GM19239 (cell line): ENCODE data around the gene SIGMAR1.

Source experiments
- DNase-seq: peaks from one replicate; pipeline ENCODE4 v3.0.0; 2011; ENCODE audit warnings: low spot score; ENCODE audit not compliant: insufficient read length
- FAIRE-seq: peaks from 2 replicates; lab custom pipeline; 2011; peaks lifted over from hg19 to GRCh38; lab: Jason Lieb, UNC

Gene SIGMAR1

DNA sequence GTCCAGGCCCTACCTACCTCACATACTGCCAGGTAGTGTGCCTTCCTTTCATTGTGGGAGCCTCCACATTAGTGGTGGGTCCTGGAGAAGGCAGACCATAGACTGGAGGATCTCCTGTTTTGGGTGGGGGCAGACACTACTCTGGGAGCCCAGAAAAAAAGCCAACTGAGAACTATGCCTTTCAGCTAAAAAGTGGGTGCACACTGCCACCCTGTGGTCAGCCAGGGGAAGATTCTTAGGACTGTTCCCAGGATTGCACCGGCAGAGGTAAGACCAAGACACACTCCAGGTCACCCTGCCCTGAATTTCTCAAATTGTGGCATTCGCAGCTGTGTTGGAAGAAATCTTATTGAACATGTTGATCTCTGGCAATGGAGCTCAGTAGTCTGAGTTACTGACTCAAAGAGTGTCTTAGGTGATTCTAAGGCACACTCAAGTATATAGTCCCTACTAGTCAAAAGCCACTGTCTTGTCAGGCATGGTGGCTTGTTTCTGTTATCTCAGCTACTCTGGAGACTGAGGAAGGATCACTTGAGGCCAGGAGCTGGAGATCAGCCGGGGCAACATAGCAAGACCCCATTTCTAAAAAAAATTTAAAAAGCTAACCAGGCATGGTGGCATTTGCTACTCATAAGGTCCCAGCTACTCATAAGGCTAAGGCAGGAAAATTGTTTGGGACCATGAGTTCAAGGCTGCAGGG is 3.6 kb downstream of the SIGMAR1 start:
- peak; percentile 86 for FAIRE-seq
- DNase-seq, result peak; percentile 80

DNA sequence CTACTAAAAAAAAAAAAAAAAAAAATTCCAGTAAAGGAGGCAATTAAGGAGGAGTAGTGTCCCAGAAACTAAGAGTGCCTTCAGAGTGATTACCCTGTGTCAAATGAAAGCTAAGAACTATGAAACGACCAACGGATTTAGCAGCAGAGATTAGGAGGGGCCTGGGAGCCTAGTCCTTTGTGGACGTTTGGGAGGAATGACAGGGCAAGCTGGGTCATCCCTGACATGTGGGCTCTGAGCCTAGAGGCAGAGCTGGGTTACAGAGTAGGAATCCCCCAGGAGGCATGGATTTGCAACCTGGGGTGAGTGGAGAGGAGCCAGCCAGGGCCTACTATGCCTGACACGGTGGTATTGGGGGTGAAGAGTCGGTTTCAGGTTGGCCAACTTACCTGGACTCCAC is 4.4 kb downstream of the SIGMAR1 start:
- no peak for FAIRE-seq

DNA sequence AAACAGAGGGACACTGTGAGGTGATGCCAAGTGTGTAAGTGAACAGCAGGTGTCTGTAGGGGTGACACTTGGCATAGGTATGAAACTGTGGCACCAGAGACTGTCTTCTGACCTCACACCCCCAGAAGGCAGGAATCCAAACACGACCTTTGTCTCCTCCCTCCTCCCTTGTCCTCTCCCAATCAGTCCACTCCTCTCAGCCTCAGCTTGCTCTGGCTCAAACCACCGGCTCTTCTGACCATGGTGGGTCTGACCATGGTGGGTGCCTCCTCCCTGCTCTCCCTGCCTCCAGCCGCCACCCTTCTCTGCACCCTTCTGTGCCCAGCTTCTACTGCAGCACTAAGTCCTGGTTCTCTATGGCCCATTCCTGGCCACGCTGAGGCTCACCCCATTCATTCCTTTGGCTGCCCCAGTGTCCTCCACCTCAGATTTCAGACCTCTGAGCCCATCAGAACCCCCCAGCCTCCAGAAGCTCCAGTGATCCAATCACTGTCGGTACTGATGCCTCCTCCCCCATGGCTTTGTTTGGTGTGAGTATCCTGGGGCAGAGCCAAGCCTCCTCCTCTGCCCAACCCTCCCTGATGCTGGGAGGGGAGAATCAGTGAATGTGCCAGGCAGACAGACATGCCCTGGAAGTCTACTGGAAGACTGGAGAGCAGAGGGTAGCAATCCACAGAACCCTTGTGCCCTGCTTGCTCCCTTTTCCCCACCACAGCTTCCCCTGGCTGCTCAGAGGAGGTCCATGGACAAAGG is 7.0 kb downstream of the SIGMAR1 start:
- DNase-seq (no peak), FAIRE-seq (no peak)

More for the DNA sequence above, 4.4 kb downstream of the SIGMAR1 start:
- DNase-seq, result no peak

DNA sequence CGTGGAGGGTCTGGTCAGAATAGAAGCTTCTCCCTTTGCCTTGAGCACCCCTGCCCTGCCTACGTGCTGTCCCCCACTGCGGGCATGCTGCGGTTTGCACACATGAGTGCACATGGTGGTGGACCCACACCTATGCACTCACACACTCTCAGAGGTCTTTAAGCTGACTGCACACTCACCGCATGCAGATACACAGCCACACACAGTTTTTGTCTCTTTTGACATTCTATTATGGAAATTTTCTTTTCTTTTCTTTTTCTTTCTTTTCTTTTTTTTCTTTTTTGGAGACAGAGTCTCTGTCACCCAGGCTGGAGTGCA is 8.1 kb downstream of the SIGMAR1 start:
- no peak for FAIRE-seq
- no peak for DNase-seq

DNA sequence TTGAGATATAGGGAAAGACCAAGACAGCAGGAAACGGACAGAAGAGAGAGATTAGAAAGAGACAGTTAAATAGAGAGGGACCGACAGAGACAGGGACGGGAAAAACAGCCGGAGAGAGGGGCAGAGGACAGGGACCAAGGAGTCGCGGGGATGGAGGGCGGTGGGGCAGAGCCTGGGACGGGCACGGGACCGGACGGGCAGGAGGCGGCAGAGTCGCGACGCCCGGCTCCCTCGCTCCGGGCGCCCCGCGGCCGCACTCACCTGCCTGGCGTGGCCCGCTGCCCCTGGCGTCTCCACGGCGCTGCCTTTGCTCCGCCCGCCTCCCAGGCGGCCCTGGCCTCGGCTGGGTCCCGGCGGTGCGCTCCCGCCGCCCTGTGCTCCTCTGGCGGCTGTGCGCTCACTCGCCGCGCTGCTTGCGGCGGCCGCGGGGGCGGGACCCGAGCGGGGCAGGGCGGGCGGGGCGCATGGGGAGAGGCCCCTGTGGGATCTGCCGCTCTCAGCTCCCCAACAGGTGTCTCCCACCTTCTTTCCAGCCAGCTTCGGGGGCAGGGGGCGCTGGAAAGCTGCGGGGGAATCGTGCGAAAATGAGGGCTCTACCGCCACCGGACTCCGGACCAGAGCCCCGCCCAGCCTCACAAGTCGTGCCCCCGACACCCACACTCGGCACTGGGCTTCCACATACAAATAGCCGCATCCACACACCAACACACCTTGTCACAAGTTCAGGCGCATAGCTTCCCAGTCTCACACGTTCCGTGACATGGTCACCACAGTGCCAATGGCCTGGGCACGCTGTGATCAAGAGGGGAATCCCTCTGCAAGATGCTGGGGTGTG is 8.7 kb downstream of the SIGMAR1 start, which contains the start of gene ARID3C:
TSS of gene ARID3C (minus strand) at position 411 of the 835 bp plus-strand sequence. CDS start 1,052 bp downstream, outside the sequence.
- DNase-seq (no peak), FAIRE-seq (no peak)

DNA sequence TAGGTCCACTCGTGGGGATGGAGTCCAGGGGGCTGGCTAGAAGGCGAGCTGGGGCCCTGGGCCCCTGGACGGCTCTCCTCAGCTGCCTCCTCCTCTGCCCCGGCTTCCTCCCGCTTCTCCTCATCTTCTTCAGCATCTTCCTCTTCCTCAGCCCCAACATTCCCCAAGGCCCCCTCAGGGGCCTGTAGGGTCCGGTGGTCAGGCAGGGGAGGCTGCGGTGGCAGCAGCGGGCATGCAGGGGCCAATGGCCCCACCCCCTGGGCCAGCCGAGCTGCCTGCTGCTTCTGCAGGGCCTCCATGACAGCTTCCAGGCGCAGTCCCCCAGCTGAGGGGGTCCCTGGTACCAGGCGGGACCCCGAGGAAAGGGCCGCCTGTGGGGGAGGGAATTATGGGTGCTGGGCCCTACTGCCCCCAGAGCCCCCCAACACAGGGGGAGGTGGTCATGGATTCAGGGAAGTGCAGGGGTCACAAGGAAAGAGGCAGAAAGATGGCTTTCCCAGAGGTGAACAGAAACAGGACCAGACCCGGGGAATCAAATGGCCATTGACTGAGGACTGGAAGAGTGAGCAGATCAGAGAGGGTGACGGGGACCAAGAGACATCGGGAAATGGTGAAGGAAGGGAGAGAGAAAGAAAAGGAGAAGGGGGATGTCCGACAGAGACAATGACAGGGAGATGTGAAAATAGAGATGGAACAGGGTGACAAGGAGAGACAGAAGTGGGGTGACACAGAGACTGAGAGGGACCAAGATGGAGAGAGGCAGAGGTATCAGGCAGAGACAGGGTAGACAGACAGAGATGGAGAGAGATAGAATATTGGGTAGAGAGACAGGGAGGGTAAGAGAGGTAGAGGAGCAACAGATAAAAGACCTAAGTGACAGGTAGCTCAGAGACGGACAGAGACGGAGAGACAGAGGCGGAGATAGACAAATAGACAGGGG is 9.6 kb downstream of the SIGMAR1 start:
- FAIRE-seq (no peak), DNase-seq (no peak)

DNA sequence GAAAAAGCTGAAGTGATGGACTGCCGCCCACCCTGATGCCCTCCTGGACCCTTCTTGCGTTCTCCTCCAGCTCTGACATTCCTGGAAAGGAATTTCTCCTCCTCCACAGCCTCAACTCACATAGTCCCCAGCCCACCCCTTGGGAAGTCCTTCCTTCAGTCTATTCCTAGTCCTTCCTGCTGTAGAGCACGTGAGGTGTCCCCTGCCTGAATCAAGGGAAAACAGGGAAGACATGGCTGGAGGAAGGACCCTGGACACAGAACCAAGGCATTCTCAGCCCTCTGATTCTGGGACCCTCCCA is 12.5 kb downstream of the SIGMAR1 start:
- DNase-seq (no peak), FAIRE-seq (no peak)

DNA sequence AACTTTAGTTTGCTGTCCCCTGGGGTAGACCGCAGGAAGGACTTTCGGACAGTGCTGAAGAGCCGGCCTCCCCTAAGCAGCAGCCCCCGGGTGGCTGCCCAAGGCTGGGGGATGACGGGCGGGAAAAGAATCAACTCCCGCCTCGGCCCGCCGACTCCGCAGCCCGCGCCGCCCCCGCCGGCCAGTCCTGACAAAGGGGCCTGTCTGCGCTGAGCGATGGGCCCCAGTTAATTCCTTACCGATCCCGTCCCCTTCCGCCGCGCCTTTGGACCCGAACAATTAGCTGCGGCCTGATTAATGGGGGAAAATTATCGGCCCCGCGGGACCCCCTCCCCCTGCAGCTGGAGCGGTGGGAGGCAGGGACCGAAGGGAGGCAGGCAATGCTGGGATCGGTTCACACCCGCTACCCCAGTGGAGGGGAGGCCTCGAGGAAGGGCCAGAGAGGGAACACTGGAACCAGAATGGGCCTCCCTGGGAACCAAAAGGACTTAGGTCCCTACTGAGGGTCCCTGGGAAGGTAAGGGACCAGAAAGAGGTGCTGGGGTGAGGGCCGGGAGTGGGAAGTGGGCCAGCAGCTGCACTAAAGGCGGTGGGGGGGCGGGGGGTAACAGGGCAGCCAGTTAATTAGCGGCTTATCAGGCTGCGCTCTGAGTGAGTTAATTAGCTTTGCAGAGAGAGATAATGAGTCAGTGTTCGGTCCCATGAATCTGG is 13.0 kb downstream of the SIGMAR1 start:
- FAIRE-seq (no peak), DNase-seq (no peak)

DNA sequence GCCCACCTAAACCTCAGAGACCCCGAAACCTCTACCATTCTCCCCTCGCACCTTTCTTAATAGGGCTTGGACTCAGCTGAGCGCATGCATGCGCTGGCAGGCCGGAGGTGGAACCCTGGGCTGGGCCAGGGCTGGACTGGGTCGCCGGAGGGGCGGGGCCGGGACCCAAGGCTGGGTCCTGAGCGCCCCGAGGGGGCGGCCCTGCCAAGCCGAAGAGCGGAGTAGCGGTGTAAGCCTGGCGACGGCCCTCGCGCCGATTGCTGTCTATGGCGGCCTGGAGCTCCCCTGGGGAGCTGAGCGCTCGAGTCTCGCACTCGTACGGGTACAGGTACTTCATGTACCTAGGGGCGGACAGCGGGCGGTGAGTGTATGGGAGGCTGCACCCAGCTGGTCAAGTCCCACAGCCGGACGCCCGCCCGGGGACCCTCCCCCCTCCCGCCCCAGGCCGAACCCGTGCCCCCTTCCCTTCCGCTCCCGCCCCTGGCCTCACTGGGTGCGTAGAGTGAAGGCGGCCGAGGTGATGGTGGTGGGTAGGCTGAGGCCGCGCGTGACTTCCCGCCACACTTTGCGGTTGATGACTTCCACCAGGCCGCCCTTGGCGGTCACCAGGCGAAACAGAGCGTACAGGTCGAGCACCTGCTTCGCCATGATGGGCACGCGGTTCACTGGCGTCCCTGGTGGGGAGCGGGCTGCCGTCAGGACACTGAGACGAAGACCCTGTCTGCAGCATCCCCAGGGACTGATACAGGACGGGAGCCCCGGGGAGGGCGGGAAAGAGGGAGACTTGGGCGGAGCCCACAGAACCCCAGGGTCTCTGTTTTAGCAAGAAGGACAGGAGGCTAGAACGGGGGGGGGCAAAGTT is 14.0 kb downstream of the SIGMAR1 start:
- no peak for FAIRE-seq
- DNase-seq, result no peak

DNA sequence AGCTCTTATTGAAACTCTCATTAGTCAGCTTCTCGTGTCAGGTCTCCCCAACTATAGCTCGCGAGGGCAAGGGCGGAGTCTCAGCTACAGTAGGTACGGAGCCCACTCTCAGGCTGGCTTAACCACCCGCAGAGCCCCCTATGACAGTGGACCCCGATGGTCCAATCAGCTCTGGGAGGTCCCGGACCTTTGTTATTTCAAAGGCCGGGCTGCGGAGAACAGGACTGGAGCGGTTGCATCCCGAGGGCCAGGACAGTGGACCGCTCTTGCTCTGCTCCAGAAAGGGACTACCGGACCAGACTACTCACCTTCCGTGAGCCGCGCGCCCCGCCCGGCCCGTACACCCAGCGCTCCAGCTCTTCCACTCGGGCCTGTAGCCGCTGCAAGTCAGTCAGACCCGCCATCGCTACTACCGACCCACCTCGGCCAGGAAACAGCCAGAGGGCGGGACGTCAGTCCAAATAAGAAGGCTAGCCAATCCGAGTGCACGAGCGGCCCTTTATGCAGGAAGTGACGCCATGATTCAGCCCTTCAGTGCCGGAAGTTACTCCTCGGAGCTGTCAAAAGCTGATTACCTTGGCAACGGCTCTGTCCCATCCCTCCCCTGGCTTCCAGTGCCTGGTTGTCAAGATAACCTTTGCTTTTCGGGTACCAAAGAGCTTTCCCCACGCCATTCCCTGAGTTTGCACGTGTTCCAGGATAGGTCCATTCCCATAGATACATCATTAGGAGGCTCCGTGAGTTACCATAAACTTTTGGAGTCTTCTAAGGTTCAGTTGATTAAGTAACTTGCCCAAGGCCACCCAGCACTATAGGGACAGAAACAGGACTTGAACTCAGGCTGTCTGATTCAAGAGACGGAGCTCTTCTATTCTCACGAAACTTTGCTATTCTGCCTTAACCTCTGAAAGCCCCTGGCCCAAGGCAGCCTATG is 17.3 kb downstream of the SIGMAR1 start, which contains the start of gene DCTN3:
TSS of gene DCTN3 (minus strand) at position 435 of the 934 bp plus-strand sequence. CDS start at position 404, 31 bp downstream.
- FAIRE-seq (peak; percentile 97), DNase-seq (peak; percentile 98)

DNA sequence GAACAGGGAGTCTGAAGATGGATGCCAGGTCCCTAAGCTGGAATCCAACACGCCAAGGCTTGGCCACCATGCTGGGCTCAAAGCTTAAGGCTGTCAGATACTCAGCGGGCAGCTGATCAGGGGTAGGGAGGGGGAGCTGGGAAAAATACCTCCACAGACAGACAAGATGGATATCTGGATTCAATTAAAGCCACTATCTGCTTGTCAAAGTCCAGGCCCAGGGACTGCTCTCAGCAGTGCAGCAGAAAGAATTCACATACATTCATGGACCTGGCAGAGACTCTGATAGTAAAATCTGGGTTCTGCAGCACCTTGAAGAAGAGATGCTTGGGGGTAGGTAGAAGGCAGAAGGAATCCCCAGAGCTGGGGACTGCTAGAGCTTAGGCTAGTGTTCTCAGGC is 22.5 kb downstream of the SIGMAR1 start:
- no peak for DNase-seq
- FAIRE-seq, result no peak

DNA sequence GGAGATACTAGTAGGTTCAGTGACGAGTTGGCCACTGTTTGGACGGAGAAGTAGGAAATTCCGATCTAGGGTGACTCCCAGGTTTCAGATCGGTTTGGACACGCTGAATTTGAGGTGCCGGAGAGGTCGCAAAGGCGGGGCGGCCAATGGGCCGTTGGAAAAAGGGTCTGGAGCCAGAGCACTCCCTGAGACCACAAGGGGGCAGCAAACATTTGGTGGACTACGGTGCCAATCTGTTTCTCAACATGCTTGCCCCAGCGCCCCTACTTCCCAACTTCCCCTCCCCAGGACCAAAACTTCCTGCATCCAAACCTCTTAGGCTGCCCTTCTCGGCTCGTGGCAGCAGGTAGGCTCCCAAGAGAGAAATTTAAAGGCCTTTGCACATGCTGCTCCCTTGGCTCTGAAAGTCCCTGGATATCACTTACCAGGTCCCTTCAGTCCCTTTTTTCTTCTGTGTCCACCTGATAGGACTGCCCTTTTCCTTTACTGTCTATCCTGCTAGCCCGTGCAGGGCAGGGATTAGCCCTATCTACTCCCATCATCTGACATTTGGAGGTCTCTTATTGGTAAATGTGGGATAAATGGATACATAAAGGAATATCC is 24.7 kb downstream of the SIGMAR1 start:
- DNase-seq (no peak), FAIRE-seq (peak; percentile 79)

DNA sequence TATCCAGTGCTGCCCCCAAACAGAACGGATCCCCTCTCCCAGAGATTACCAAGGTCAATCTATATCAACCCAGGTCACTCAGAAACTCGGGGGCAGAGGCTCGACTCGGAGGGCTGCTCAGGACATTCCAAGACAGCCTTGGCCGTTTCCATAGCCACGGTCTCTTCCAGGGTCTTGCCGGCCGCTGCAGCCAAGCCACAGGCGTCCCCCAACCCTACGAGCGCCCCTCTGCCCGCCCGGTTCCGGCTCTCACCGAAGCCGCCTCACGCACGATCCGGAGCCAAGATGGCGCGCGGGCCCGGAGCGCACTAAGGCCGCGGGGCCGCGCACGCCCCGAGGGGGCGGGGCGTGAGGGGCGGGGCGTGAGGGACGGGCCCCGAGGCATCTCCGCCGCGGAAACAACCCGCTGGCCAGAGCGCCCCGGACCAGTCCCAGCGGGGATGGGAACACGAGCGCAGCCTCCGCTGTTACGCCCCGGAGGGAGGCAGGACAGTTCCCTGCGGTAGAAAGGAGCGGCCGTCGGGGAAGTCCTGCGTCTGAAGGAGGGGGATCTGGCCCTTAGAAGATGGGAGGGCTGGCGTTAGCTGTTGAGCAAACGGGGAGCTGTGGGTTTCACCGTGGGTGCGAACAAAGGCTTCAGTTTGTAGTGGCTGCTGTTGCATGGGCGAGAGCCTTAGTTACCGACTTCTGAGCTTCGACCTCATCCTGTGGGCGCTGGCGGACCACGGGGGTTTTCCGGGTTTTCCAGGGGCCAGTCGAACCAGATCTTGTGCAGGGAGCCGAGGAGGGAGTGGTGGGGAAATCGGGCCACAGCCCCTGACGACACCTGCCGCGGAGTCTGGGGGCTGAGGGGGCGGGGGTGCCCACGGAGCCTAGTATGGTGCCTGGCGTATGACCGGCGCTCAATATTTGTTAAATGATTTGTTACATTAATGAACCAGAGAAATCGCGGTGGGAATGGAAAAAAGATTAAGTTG is 25.5 kb downstream of the SIGMAR1 start, which contains the start of gene RPP25L:
TSS of gene RPP25L (minus strand) at position 287 of the 977 bp plus-strand sequence. CDS start 801 bp downstream, outside the sequence.
- peak; percentile 78 for FAIRE-seq
- peak; percentile 90 for DNase-seq

DNA sequence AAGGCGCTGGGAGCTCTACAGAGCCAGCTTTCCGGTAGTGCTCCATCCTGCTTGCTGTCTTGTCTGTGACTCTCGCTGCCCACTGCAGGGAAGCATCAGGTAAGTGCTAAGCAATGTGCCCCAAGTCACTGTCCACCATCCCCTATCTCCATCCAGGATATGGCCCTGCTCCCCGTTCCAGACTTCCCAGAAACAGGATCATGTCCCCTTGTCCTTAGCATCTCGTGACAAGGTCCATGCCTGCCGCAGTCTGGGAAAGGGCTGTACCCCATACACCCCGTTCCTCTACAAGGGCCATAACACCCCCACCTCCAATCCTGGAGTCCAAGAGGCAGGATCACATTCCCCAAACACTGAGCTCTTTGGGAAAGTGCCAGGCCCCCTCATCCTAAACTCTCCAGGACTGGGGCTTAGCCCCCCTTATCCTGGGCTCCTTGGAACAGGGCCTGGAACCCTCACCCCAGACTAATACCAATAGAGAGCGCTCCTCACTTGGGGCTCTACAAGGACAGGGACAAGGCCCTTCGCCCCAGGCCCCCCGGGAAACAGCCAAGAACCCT is 26.3 kb downstream of the SIGMAR1 start:
- no peak for DNase-seq
- peak; percentile 8 for FAIRE-seq
